ENCODE results near the gene ZCCHC9.
"Not testable (repeated sequence)": the region's sequence is repeated elsewhere in the genome, so short reads cannot be mapped to it uniquely, and the experiment has no call there.

The ZCCHC9 gene, protein sequence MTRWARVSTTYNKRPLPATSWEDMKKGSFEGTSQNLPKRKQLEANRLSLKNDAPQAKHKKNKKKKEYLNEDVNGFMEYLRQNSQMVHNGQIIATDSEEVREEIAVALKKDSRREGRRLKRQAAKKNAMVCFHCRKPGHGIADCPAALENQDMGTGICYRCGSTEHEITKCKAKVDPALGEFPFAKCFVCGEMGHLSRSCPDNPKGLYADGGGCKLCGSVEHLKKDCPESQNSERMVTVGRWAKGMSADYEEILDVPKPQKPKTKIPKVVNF

DNA sequence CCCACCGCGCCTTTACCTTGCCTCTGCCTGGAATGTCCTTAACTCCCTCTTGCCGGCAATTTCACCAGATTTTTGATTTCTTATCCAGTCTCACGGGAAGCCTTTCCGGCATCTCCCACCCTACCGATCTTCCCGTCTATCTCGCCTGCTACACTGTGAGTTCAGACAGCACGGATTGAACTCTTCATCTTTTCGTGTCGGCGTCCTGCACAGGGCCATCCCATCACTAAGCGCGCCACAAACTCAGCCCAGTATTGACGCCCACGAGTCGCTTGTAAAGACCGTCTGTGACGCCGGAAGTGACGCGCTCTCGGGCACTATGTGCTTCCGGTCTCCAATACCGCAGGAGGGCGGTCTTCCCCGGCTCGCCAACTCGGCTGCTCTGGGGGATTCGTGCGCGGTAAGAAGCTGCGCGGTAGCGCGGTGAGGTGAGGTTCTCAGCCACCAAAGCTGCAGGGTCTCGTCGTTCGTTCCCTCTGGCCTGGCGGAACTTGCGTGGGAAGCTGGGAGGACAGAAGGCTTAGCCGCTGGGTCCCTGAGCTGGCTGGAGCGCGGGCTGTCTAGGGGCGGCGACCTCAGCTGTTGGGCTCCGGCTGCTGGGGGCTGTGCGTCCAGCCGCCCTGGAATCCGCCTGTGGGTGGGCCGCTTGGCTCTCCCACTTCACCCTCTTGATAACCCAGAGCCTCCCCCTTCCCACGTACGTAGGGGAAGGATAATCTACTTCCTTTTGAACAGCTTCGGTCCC lies at the start of gene ZCCHC9:
TSS of gene ZCCHC9 (plus strand) at position 317 of the 745 bp plus-strand sequence. CDS start 3,171 bp downstream, outside the sequence.
- peak; percentile 89 for DNase-seq (ENCODE audit: low read depth)

DNA sequence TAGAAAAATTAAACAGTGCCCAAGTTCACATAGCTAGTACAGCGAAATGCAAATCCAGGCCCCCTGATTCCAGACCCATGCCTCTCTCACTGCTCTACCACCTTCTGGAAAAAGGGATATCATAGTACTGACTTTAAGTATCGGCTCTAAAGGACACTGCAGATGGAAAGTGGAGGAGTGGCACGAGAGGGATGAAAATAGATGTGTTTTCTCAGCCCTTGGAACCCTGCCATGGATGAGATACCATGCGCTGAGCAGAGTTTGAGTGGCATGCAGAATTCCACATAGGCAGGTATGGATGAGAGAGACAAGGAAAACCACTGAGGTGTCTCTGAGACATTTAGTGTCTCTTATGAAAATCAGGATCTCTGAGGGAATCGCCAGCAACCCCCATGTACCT lies 49.5 kb upstream of the ZCCHC9 start:
- no peak for DNase-seq (ENCODE audit: low read depth)

DNA sequence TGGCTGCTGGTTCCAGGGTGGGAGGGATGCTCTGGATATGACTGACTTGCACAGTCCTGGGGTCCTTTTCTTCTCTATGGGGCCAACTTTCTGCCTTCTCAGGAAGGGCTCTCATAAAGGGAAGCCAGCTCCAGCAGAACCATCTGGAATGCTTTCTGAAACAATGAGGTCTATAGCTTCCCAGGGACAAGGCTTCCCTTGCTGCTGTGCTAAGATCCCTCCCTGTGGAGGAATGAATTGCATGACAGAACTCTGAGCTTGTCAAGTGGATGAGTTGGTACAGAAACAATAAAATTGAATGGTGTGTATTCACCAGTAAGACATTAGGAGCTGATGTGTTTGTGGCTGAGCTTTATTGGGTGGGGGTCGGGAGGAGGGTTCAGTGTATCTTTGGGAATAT lies 48.5 kb upstream of the ZCCHC9 start:
- DNase-seq (ENCODE audit: low read depth), result no peak

DNA sequence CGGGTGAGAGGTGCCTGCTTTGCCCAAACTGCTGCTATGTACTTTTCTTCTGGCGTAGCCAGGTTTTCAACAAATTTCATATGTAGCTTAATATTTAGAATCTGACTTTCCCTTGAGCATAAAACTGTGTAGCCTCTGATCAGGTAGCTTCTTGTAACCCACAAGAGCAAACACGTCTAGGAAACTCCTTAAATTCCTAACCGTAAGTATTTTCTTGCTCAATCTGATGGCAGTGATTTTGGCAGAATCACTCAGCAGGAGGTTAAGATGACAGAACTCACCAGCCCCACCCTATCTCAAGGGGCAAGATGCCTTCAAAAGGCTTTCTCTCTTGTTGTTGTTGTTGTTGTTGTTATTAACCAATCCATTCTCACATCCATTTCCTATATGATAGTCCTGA lies 47.5 kb upstream of the ZCCHC9 start:
- no peak for DNase-seq (ENCODE audit: low read depth)

DNA sequence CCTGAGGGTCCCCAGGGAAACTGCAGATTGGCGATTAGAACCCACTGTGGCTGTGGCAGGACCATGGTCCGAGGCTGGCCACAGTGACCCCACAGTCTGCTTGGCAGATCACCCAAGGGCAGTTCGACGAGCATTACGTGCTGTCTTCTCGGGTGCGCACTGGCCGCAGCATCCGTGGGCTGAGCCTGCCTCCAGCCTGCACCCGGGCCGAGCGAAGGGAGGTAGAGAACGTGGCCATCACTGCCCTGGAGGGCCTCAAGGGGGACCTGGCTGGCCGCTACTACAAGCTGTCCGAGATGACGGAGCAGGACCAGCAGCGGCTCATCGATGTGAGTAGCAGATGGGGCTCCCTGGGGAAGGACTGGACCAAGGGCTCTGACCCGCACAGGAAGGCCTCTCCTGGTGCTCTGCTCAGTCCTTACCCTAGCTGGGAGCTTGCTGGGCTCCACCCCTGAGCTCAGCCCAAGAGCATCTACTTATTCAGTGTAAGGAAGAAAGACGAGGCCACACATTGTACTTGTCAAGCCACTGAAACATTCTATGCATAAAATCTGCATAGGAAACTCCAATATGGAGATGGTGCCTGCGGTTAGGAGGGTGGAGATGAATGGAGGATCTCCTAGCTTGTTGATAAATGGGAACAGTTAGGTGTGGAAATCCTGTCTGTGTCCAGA lies 46.4 kb upstream of the ZCCHC9 start:
- no peak for DNase-seq (ENCODE audit: low read depth)

DNA sequence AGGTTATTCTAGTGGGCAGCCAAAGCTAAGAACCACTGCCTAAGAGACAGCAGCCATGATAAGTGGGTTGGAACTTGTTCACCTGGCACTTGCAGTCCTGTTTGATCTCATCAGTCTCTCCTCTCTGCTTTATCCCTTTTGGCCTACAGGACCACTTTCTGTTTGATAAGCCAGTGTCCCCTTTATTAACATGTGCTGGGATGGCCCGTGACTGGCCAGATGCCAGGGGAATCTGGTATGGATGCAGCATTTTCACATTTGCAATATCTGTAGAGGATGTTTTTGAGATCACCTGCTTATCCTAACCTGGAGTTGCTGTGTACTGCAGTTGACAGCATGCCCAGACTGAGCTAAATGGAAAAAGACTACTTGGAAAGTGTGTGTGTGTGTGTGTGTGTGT lies 44.6 kb upstream of the ZCCHC9 start:
- no peak for DNase-seq (ENCODE audit: low read depth)

DNA sequence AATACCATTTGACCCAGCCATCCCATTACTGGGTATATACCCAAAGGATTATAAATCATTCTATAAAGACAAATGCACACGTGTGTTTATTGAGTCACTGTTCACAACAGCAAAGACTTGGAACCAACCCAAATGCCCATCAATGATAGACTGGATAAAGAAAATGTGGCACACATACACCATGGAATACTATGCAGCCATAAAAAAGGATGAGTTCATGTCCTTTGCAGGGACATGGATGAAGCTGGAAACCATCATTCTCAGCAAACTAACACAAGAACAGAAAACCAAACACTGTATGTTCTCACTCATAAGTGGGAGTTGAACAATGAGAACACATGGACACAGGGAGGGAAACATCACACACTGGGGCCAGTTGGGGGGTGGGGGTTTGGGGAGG lies 38.6 kb upstream of the ZCCHC9 start:
- not testable (repeated sequence) for DNase-seq (ENCODE audit: low read depth)

DNA sequence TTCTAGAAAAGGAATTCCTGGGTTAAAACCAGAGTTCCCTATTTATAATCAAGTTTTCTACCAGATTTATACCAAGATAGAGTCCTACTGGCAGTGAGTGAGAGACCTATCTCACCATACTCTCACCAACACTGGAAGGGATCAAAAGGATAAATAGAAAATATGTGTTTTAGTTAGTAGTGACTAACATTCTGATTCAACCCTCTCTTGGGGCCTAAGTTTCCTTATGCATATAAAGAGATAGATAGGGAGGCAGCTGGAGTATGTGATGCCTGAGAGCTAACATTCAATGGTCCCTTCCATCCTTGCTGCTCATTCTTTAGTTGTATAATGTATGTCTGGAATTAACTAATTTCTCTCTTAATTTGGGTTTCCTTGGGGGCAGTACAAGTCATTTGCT lies 36.3 kb upstream of the ZCCHC9 start:
- DNase-seq (ENCODE audit: low read depth), result no peak

DNA sequence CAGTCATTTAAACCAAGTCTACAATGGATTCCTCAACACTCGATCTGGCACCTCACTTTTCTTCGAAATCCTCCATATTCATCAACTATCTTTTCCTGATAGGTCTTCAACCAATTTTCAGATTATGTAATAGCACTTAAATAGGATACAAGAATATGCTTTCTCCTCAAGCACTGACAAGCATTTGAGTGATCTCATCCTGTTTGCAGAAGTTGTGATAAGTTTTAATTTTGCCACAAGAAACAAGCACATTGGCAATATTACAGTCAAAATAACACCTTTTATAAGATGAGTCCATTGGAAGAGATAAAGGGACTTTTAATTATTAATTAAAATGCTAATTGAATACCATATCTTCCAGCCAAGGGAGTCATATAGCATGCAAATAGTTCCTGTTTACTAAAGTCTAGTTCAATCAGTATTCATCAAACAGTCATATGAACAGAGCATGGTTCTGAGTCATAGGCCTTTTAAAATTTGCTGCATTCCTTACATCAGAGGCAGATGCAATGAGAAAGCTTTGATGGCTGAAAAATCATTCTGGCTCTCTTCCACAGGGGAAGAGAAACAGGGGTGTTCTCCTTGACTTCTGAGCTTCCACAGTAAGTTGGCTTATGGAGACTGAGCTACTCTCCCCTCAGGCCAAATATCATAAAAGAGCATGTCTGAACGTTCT lies 32.7 kb upstream of the ZCCHC9 start:
- DNase-seq (ENCODE audit: low read depth), result peak; percentile 81

DNA sequence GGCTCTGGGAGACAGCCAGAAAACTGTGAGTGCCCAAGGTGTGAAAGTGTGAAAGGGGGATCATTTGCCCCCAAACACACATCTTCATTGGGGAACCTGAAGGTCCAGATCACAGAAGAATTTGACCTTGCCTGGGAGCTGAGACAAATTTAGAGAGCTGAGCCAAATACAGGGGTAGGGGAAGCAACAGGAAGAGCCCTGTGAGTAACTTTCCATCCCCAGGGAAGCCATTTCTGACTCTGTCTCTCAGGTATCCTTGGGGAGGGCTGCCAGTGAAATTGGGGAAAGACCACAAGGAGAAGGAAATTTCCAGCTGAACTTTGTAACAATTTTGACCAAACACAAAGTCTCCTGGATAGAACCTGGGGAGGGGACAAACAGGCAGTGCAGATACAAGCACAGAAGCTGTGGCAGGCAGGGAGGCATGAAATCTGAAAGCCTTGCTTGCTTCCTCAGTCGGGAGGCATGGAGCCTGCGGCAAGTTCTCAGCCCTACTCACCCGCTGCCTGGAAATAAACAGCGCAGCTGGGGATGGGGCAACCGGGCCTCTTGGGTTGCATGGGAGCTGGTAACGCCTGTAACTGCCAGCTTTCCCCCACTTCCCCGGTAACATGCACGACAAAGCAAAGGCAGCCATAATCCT lies 31.5 kb upstream of the ZCCHC9 start:
- no peak for DNase-seq (ENCODE audit: low read depth)

DNA sequence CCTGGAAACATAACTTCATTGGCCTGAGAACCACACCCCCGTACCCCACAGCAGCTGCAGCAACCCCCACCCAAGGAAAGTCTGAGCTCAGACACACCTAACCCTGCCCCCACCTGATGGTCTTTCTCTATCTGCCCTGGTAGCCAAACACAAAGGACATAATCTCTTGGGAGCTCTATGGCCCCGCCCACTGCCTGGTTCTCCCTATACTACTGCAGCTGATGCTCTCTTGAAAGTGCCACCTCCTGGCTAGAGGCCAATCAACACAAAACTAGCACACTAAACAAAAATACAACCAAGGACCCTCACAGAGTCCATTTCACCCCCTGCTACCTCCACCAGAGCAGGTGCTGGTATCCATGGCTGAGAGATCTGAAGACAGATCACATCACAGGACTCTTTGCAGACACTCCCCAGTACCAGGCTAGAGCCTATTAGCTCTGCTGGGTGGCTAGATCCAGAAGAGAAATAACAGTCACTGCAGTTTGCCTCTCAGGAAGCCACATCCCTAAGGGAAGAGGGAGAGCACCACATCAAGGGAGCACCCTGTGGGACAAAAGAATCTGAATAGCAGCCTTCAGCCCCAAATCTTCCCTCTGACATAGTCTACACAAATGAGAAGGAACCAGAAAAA lies 30.9 kb upstream of the ZCCHC9 start:
- DNase-seq (ENCODE audit: low read depth), result not testable (repeated sequence)

DNA sequence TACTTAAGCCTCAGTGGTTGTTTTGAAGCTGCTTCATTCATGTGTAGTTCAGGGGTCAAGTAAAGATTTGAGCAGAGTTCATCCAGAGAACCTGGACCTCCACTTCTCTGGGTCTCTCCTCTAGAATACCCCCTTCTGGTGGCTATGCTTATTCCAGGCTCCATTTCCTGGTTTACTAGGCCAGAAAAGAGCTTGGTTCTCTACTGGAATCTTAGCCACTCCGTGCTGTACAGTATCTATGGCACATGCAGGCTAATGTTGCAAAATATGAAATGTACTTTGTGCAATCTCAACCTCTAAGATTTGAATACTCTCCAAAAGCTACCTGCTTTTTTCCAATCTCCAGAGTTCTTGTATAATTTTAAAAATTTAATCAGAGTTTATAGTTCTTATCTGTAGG lies 17.4 kb upstream of the ZCCHC9 start:
- no peak for DNase-seq (ENCODE audit: low read depth)

DNA sequence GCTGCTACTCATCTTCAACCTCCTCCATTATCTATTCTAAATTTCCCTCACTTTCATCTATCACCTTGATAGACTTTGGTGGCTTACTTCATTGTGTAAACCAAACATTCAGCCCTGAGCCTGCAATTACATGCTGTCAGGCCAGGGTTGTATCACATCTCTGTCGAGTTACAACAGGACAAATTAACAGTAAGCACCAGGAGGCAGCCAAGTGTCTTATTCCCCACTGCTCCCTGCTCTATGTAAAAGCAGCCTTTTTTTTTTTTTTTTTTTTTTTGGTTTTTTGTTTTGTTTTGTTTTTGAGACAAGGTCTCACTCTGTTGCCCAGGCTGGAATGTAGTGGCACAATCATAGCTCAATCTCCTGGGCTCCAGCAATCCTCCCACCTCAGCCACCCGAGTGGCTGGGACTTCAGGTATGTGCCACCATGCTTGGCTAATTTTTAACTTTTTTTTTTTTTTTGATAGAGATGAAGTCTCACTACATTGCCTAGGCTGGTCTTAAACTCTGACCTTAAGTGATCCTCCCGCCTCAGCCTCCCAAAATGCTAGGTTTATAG lies 15.2 kb upstream of the ZCCHC9 start:
- DNase-seq (ENCODE audit: low read depth), result no peak

DNA sequence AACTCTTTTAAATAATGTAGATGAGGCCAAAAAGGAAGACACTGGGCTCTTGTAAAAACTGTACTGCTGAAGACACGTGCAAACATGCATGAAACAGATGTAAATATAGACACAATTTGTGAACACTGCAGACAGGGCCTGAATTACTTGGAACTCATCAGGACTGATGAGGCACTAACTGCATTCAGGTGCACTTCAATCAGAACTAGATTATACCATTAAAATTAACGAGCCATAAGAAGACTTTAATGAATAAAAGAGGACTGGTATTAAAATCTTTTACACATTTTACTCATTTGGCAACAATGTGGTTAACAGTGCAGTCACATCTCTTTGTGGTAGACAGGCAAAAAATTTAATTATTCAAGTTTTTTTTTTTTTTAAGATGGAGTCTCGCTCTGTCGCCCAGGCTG lies 13.4 kb upstream of the ZCCHC9 start:
- no peak for DNase-seq (ENCODE audit: low read depth)

DNA sequence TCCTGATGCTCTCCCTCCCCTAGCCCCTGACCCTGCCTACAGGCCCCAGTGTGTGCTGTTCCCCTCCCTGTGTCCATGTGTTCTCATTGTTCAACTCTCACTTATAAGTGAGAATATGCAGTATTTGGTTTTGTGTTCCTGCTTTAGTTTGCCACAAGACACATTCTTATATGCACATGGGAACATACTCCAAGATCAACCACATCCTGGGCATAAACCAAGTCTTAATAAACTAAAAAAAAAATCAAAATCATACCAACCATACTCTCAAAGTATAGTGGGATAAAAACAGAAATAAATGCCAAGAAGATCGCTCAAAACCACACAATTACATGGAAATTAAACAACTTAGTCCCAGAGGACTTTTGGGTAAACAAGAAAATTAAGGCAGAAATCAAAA lies 11.2 kb upstream of the ZCCHC9 start:
- no peak for DNase-seq (ENCODE audit: low read depth)

DNA sequence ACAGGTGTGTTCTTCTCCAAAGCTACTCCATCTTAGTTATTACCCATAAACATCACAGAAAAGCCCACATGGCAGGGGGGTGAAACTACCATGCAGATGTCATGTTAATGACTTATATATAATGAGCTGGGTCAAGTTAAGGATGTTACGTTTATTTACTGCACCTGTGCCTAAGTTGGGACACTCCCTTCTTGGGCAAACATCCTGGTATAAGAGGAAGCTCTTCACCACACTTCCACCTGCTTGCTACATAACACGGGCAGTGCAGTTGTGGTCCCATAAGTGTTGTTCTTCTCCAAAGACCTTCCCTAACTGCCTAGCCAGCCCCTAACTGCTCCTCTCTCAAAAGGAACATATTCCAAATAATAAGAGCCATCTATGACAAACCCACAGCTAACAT lies 9.3 kb upstream of the ZCCHC9 start:
- no peak for DNase-seq (ENCODE audit: low read depth)

DNA sequence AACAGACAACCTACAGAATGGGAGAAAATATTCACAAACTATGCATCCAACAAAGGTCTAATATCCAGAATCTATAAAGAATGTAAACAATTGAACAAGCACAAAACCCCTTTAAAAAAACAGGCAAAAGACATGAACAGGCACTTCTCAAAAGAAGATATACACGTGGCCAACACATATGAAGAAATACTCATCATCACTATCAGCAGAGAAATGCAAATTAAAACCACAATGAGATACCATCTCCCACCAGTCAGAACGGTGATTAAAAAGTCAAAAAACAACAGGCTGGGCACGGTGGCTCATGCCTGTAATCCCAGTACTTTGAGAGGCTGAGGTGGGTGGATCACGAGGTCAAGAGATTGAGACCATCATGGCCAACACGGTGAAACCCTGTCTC lies 7.4 kb upstream of the ZCCHC9 start:
- DNase-seq (ENCODE audit: low read depth), result not testable (repeated sequence)

DNA sequence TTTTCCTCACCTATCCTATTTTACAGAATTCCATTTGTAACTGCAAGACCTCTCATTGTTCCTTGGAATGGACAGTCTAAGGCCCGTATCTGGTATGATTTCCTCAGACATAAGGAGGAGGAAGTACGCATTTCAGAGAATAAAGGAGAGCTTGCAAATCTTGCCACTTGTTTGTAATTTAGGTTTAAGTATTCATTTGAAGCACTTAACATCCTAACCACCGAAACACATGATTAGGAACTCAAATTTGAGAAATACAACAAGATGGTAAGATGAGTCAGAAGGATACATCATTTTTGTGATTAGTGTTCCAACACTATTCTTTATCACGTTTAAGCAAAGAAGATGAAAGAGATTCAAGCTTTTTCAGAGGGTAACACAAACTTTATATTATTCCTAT lies 3.9 kb upstream of the ZCCHC9 start:
- no peak for DNase-seq (ENCODE audit: low read depth)

DNA sequence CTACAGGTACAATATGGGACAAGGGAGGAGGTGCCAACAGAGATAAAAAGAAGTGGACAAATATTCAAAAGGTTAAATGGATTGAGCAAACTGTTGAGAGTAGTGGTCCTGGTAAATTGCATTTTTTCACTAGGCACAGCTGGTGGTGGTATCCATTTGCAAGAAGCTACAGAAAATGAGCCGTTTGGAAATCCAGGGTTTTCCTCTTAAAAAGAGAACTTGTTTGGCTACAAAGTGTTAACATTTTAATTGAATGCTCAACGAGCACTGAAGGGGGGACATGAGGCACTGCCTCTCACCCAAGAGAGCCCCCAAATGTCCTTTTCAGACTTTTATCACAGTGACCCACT lies 491 bp upstream of the ZCCHC9 start:
- no peak for DNase-seq (ENCODE audit: low read depth)

DNA sequence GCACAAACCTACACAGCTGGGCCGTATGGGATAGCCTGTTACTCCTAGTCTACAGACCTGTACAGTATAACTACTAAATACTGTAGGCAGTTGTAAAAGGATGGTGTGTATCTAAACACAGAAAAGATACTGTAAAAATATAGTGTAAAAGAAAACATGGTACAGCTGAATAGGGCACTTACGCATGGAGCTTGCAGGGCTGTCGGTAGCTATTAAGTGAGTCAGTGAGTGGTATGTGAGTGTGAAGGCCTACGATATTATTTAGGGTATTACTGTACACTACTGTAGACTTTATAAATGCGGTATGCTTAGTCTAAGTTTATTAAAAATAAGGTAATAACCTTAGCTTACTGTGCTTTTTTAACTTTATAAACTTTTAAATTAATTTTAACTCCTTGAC lies 1.2 kb downstream of the ZCCHC9 start:
- no peak for DNase-seq (ENCODE audit: low read depth)

DNA sequence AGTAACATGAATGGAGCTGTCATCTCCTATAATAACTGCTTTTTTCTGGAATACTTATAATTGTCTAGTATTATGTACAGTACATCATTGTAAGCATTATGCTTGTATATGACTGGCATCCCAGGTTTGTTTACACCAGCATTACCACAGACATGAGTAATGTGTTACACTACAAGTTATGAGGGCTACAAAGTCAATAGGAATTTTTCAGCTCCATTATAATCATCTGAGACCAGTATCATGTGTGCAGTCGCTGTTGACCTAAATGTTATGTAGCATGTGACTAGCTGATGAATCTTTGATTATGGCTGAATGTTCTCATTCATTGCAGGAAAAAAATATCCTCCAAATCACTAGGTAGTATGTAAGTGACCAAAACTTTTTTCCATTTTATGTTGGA lies 2.2 kb downstream of the ZCCHC9 start:
- no peak for DNase-seq (ENCODE audit: low read depth)

Measured in GM04504 (cell line).